ENCODE measurements around the gene MAMDC4. TPM values are rescaled to one million over a fixed set of nuclear protein-coding genes. Genes with fewer than 3 reads are reported as not detected.

The MAMDC4 gene
- total and polyA plus RNA-seq, 4 donors: 2.4 to 19.0 (median 3.8) TPM

- Histone ChIP-seq H3K4me1 (ENCODE audit: control insufficient read depth in 1 of 2, insufficient read depth in 2 of 2, low read length in 2 of 2) (no peaks in the 10 kb centered on the region), H3K27ac (ENCODE audit: low read depth in 1 of 2, low read length in 2 of 2) (no peak overlapping the region), H3K9me3 (ENCODE audit: control insufficient read depth, low read length) (no peaks in the 10 kb centered on the region), H3K4me3 (ENCODE audit: low read length in 2 of 2) (no peak overlapping the region), H3K27me3 (ENCODE audit: control insufficient read depth in 1 of 2, insufficient read depth in 2 of 2, low read length in 1 of 2) (no peaks in the 10 kb centered on the region), H3K36me3 (ENCODE audit: control insufficient read depth in 1 of 2, insufficient read depth in 2 of 2, low read length in 1 of 2) (no peaks in the 10 kb centered on the region)
- intact Hi-C loops (cut with DNase I): loop anchor here in 1 of 2 donors (5.0 to 10.0 kb wide), 2 partner anchors 41 to 148 kb away; partner anchors contain the start of genes CLIC3, PAXX and TRAF2
- ATAC-seq (ENCODE audit: low FRiP score) (no peak), DNase-seq (no peak)
- WGBS, 2 donors: 12 to 13% methylated on average over 79 to 98 of the region's 98 CpGs
Measured at GRCh38 chr9:136846376-136847087, 5.6 kb upstream of the MAMDC4 start.

- Histone ChIP-seq H3K4me3 (ENCODE audit: low read length in 2 of 2) (peak overlapping the region; percentile 52 to 80), H3K9me3 (ENCODE audit: control insufficient read depth, low read length) (no peaks in the 10 kb centered on the region), H3K27ac (ENCODE audit: low read depth in 1 of 2, low read length in 2 of 2) (no peak overlapping the region), H3K36me3 (ENCODE audit: control insufficient read depth in 1 of 2, insufficient read depth in 2 of 2, low read length in 1 of 2) (no peaks in the 10 kb centered on the region), H3K4me1 (ENCODE audit: control insufficient read depth in 1 of 2, insufficient read depth in 2 of 2, low read length in 2 of 2) (no peaks in the 10 kb centered on the region), H3K27me3 (ENCODE audit: control insufficient read depth in 1 of 2, insufficient read depth in 2 of 2, low read length in 1 of 2) (no peaks in the 10 kb centered on the region)
- intact Hi-C loops (cut with DNase I): loop anchor here in 1 of 2 donors (5.0 to 10.0 kb wide), 2 partner anchors 40 to 148 kb away; partner anchors contain the start of genes CLIC3, PAXX and TRAF2
- 4 to 10% methylated on average over 46 to 75 of the region's 75 CpGs for WGBS, 2 donors
- DNase-seq: peak in 1 of 2 donors; percentile 80
- ATAC-seq (ENCODE audit: low FRiP score): peak; percentile 3
Measured at GRCh38 chr9:136847088-136847825, 4.9 kb upstream of the MAMDC4 start.

GRCh38 chr9:136847826-136848392 lies 4.2 kb upstream of the MAMDC4 start:
- Histone ChIP-seq H3K4me1 (ENCODE audit: control insufficient read depth in 1 of 2, insufficient read depth in 2 of 2, low read length in 2 of 2) (no peaks in the 10 kb centered on the region), H3K36me3 (ENCODE audit: control insufficient read depth in 1 of 2, insufficient read depth in 2 of 2, low read length in 1 of 2) (no peaks in the 10 kb centered on the region), H3K4me3 (ENCODE audit: low read length in 2 of 2) (peak overlapping the region; percentile 52 to 80), H3K27ac (ENCODE audit: low read depth in 1 of 2, low read length in 2 of 2) (no peak overlapping the region), H3K9me3 (ENCODE audit: control insufficient read depth, low read length) (no peaks in the 10 kb centered on the region), H3K27me3 (ENCODE audit: control insufficient read depth in 1 of 2, insufficient read depth in 2 of 2, low read length in 1 of 2) (no peaks in the 10 kb centered on the region)
- intact Hi-C loops (cut with DNase I): loop anchor here (2.0 to 10.0 kb wide), 3 partner anchors 39 to 147 kb away; partner anchors contain the start of genes TRAF2 (in 2 of the 2), CLIC3 (in 1 of the 2) and PAXX (in 1 of the 2)
- ATAC-seq (ENCODE audit: low FRiP score) (peak; percentile 34), DNase-seq (peak; percentile 95)
- WGBS, 2 donors: 0% methylated on average over 37 to 48 of the region's 48 CpGs

GRCh38 chr9:136848393-136849037 lies 3.6 kb upstream of the MAMDC4 start:
- DNase-seq (no peak), ATAC-seq (ENCODE audit: low FRiP score) (peak; percentile 30)
- intact Hi-C loops (cut with DNase I): loop anchor here (2.0 to 10.0 kb wide), 3 partner anchors 38 to 146 kb away; partner anchors contain the start of genes TRAF2 (in 2 of the 2), CLIC3 (in 1 of the 2) and PAXX (in 1 of the 2)
- 1% methylated on average over 36 to 52 of the region's 53 CpGs for WGBS, 2 donors
- no peaks in the 10 kb centered on the region for H3K27me3 ChIP-seq (ENCODE audit: control insufficient read depth in 1 of 2, insufficient read depth in 2 of 2, low read length in 1 of 2)
- peak overlapping the region; percentile 52 to 80 for H3K4me3 ChIP-seq (ENCODE audit: low read length in 2 of 2)
- no peaks in the 10 kb centered on the region for H3K36me3 ChIP-seq (ENCODE audit: control insufficient read depth in 1 of 2, insufficient read depth in 2 of 2, low read length in 1 of 2)
- peak overlapping the region in 1 of 2 donors; percentile 53 for H3K27ac ChIP-seq (ENCODE audit: low read depth in 1 of 2, low read length in 2 of 2)
- H3K4me1 ChIP-seq (ENCODE audit: control insufficient read depth in 1 of 2, insufficient read depth in 2 of 2, low read length in 2 of 2): no peaks in the 10 kb centered on the region
- H3K9me3 ChIP-seq (ENCODE audit: control insufficient read depth, low read length): no peaks in the 10 kb centered on the region

- DNase-seq (peak; percentile 99), ATAC-seq (ENCODE audit: low FRiP score) (peak; percentile 95)
- WGBS, 2 donors: 0 to 1% methylated on average over 62 to 77 of the region's 77 CpGs
- Histone ChIP-seq H3K4me1 (ENCODE audit: control insufficient read depth in 1 of 2, insufficient read depth in 2 of 2, low read length in 2 of 2) (no peaks in the 10 kb centered on the region), H3K9me3 (ENCODE audit: control insufficient read depth, low read length) (no peaks in the 10 kb centered on the region), H3K4me3 (ENCODE audit: low read length in 2 of 2) (peak within 1 kb of the TSS; percentile 52 to 83), H3K27ac (ENCODE audit: low read depth in 1 of 2, low read length in 2 of 2) (peak within 1 kb of the TSS in 1 of 2 donors; percentile 88), H3K36me3 (ENCODE audit: control insufficient read depth in 1 of 2, insufficient read depth in 2 of 2, low read length in 1 of 2) (no peaks in the 10 kb centered on the region), H3K27me3 (ENCODE audit: control insufficient read depth in 1 of 2, insufficient read depth in 2 of 2, low read length in 1 of 2) (no peaks in the 10 kb centered on the region)
- intact Hi-C loops (cut with DNase I): loop anchor here (2.0 to 10.0 kb wide), 3 partner anchors 38 to 146 kb away; partner anchors contain the start of genes TRAF2 (in 2 of the 2), CLIC3 (in 1 of the 2) and PAXX (in 1 of the 2)
Measured at GRCh38 chr9:136849038-136849959, 2.8 kb upstream of the MAMDC4 start, which contains the start of gene PHPT1. Gene PHPT1 (plus strand): TSS chr9:136849409. CDS start chr9:136849431, 22 bp downstream.

GRCh38 chr9:136849960-136850865 lies 1.9 kb upstream of the MAMDC4 start:
- intact Hi-C loops (cut with DNase I): loop anchor here (2.0 to 10.0 kb wide), 4 partner anchors 37 to 145 kb away; partner anchors contain the start of genes TRAF2 (in 2 of the 2), CLIC3 (in 1 of the 2), FBXW5 (in 1 of the 2) and PAXX (in 1 of the 2)
- ATAC-seq (ENCODE audit: low FRiP score): no peak
- peak overlapping the region; percentile 32 to 83 for H3K4me3 ChIP-seq (ENCODE audit: low read length in 2 of 2)
- DNase-seq: no peak
- peak overlapping the region in 1 of 2 donors; percentile 14 for H3K27ac ChIP-seq (ENCODE audit: low read depth in 1 of 2, low read length in 2 of 2)
- no peaks in the 10 kb centered on the region for H3K36me3 ChIP-seq (ENCODE audit: control insufficient read depth in 1 of 2, insufficient read depth in 2 of 2, low read length in 1 of 2)
- 29 to 30% methylated on average over 41 to 43 of the region's 43 CpGs for WGBS, 2 donors
- no peaks in the 10 kb centered on the region for H3K4me1 ChIP-seq (ENCODE audit: control insufficient read depth in 1 of 2, insufficient read depth in 2 of 2, low read length in 2 of 2)
- no peaks in the 10 kb centered on the region for H3K27me3 ChIP-seq (ENCODE audit: control insufficient read depth in 1 of 2, insufficient read depth in 2 of 2, low read length in 1 of 2)
- H3K9me3 ChIP-seq (ENCODE audit: control insufficient read depth, low read length): no peaks in the 10 kb centered on the region
